ENCODE data around the gene OXNAD1.
"Not testable (repeated sequence)": the region's sequence is repeated elsewhere in the genome, so short reads cannot be mapped to it uniquely, and the experiment has no call there.

The OXNAD1 gene

GRCh38 chr3:16304061-16305010 lies 39.3 kb downstream of the OXNAD1 start:
- no peak for DNase-seq

GRCh38 chr3:16305111-16305541 lies 40.1 kb downstream of the OXNAD1 start:
- no peak for DNase-seq

GRCh38 chr3:16307832-16308531 lies 43.0 kb downstream of the OXNAD1 start:
- no peak for DNase-seq

- DNase-seq, result no peak
Measured at GRCh38 chr3:16308727-16309126, 43.7 kb downstream of the OXNAD1 start.

GRCh38 chr3:16309558-16309957 lies 44.5 kb downstream of the OXNAD1 start:
- DNase-seq, result peak; percentile 23

GRCh38 chr3:16310486-16310885 lies 45.5 kb downstream of the OXNAD1 start:
- DNase-seq, result not testable (repeated sequence)

- DNase-seq, result peak; percentile 37
Measured at GRCh38 chr3:16311960-16312451, 47.0 kb downstream of the OXNAD1 start.

GRCh38 chr3:16313886-16314645 lies 49.1 kb downstream of the OXNAD1 start:
- DNase-seq, result no peak

- no peak for DNase-seq
Measured at GRCh38 chr3:16315623-16316022, 50.6 kb downstream of the OXNAD1 start.

- no peak for DNase-seq
Measured at GRCh38 chr3:16316396-16316795, 51.4 kb downstream of the OXNAD1 start.

- no peak for DNase-seq
Measured at GRCh38 chr3:16316847-16317560, 52.0 kb downstream of the OXNAD1 start.

- no peak for DNase-seq
Measured at GRCh38 chr3:16317561-16317945, 52.5 kb downstream of the OXNAD1 start.

- peak; percentile 72 for DNase-seq
Measured at GRCh38 chr3:16318176-16318575, 53.2 kb downstream of the OXNAD1 start.

GRCh38 chr3:16319307-16319706 lies 54.3 kb downstream of the OXNAD1 start:
- no peak for DNase-seq

- DNase-seq, result no peak
Measured at GRCh38 chr3:16319723-16320122, 54.7 kb downstream of the OXNAD1 start.

GRCh38 chr3:16320711-16321110 lies 55.7 kb downstream of the OXNAD1 start:
- DNase-seq, result no peak

- no peak for DNase-seq
Measured at GRCh38 chr3:16322189-16322588, 57.2 kb downstream of the OXNAD1 start.

GRCh38 chr3:16323737-16324136 lies 58.7 kb downstream of the OXNAD1 start:
- DNase-seq, result no peak

- no peak for DNase-seq
Measured at GRCh38 chr3:16325850-16326249, 60.8 kb downstream of the OXNAD1 start.

- DNase-seq, result no peak
Measured at GRCh38 chr3:16326724-16327349, 61.8 kb downstream of the OXNAD1 start.

- no peak for DNase-seq
Measured at GRCh38 chr3:16328124-16328523, 63.1 kb downstream of the OXNAD1 start.

All from fibroblast of upper back skin (primary cell).